Measurements from ENCODE around the gene TJAP1.

DNA sequence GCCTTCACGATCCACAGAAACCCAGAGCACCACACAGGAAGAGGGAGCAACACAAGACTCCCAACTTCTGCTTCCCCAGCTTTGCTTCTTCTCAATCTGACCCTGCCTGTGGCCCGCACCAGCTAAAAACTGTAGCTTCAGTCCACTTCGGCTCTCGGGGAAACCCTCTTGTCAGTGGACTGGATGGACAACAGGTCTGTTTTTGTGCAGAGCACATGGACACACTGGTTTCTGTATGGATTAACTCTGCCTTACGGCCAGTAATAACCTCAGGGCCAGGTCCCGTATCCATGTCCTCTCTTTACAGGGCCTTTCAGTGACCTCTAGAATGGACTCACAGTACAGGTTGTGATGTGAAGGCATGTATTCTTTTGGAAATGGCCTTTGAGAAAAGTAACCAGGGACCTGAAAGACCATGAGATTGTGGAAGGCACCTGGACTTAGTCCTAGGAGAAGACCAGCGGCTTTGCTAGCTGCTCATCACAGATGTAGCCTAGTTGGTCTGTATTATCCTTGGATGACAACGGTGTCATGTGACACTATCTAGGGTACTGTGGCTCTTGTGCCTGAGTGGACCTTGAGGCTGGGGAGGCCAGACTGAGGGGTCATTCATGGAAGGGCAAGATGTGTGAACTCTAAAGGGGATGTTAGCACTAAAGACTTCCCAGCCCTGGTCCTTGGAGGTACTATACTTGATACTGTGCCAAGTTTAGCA is 45.3 kb downstream of the TJAP1 start:
- TF ChIP-seq, protein P1, sequence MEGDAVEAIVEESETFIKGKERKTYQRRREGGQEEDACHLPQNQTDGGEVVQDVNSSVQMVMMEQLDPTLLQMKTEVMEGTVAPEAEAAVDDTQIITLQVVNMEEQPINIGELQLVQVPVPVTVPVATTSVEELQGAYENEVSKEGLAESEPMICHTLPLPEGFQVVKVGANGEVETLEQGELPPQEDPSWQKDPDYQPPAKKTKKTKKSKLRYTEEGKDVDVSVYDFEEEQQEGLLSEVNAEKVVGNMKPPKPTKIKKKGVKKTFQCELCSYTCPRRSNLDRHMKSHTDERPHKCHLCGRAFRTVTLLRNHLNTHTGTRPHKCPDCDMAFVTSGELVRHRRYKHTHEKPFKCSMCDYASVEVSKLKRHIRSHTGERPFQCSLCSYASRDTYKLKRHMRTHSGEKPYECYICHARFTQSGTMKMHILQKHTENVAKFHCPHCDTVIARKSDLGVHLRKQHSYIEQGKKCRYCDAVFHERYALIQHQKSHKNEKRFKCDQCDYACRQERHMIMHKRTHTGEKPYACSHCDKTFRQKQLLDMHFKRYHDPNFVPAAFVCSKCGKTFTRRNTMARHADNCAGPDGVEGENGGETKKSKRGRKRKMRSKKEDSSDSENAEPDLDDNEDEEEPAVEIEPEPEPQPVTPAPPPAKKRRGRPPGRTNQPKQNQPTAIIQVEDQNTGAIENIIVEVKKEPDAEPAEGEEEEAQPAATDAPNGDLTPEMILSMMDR (conservative IDR thresholded peaks at IDR 0.05 in 1 of 2, IDR thresholded peaks at IDR 0.05 in 1 of 2; ENCODE audit: low read depth in 1 of 2, low read length in 2 of 2) = no peak
- no peak for TF ChIP-seq EZH2 (IDR thresholded peaks at IDR 0.05; ENCODE audit: low read length, missing control alignments)

All from fibroblast of lung (primary cell).